GM21360 (cell line): ENCODE measurements around the gene CDH7.

ENCODE experiments used
- ATAC-seq: cut with Tn5 transposase; IDR thresholded peaks from one replicate; pipeline ENCODE4 v1.9.1; 2021; ENCODE audit warnings: mild to moderate bottlenecking, moderate library complexity; ENCODE audit not compliant: unreplicated experiment

Gene CDH7

GRCh38 chr18:65901522-65901921 lies 150.7 kb downstream of the CDH7 start:
- ATAC-seq, result no peak

DNA sequence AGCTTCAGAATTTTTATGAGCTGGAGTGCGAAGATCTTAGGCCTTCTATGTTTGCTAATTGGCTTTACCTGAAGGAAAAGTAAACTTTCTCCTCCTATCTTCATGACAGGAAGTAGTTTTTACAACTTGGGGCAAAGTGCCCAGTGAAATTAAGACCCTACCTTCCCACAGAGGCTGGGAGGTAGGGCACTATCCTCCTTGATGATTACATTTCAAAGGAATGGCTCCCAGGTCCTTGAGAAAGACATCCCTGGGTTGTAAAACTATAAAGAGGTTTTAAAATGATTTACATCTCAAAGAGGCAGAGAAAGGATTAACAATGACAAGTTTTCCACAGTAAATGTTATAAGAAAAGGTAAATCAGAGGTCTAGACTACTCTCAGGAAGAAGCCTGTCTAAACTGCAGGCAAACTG lies 155.8 kb downstream of the CDH7 start:
- no peak for ATAC-seq

DNA sequence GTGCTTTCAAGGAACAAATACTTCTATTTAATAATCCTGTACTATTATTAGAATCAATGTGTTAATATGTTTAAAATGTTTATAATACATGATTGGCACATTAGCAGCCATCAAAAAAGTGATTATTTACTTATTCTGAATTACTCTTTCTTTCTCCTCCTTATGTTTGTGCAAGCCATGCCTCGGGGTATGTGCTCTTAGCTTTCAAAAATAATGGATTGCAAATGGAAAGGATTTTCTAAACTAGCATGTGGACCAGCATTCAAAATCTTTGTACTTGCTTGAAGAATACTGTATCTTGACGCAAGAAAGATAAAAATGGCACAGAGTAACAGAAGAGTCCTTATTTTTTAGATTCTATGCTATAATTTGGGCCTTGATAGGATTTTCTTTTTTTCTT lies 156.5 kb downstream of the CDH7 start:
- ATAC-seq, result no peak

DNA sequence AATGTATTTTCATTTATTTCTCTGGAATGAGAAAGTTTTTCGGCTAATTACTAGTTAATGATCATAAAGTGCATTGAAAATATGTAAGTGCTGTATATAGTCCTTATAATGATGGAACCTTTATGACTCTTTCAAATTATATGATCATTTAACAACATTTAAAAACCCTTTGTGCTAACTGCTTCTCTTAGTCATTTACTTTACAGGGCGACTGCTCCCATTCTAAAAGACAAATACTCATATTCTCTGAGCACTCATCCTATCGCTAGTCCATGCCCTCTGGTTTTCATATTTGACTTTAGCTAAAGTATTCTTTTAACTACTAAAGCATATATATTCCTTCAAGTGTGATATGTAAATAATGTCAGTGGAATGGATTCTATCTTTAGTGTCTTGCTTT lies 168.2 kb downstream of the CDH7 start:
- no peak for ATAC-seq

DNA sequence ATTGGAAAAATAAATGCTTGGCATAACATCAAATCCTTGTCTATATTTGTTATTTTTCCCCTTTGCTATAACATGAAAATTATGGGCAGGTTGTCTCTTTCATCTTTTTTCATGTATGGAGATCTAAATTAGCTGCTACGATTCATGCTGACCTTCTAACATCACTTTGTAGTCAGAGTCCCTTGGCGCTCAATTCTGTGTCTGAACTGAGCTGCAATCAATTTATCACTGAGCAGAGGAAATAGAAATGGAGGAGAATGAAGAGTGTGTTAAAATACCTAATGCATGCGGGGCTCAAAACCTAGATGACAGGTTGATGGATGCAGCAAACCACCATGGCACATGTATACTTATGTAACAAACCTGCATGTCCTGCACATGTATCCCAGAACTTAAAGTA lies 168.9 kb downstream of the CDH7 start:
- no peak for ATAC-seq

DNA sequence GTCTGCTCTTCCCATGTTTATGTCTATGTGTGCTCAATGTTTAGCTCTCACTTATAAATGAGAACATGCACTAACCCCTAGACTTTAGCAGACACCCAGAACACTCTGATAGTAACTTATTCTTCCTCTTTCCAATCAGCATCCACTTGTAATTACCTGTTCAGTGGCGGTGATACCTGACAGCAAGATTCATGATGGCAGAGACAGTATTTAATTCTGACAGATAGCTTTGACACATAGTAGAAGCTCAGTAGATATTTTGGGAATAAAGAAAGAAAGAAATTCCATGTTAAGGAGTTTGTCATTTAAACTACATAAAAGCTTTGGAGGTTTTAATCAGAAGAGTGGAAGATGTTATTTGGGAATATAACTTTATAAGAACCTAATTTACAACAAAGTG lies 171.3 kb downstream of the CDH7 start:
- no peak for ATAC-seq

DNA sequence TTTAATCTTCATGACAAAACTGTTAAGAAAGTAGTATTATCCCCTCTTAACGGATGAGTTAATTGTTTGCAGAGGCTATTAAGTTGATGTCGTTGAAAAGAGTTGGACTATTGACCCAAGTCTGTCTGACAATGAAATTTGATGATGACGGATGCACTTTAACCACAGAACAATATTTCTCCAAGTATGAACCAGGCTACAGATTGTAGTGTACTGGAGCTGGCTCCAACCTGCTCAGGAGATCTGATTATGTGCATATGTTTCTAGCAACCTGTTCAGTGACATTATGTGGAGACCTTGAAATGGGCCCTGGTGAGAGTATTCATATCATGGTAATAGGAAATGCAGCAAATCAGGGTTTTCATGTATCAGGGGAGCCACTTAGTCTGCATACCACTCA lies 174.1 kb downstream of the CDH7 start:
- ATAC-seq, result no peak

DNA sequence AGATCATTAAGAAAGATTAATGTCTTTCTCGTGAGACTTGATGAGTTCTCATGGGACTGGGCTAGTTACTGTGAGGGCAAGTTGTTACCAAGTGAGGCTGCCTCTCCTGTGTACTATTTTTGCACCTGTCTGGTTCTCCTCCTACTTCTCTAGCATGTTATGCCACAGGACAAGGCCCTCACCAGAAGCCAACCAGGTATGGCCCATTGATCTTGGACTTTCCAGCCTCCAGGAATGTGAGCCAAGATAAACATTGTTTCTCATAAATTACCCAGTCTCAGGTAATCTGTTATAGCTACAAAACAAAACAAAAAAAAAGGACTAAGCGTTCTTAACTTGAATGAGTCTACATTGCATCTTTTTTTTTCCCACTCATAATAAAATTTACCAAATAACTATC lies 184.1 kb downstream of the CDH7 start:
- ATAC-seq, result no peak

DNA sequence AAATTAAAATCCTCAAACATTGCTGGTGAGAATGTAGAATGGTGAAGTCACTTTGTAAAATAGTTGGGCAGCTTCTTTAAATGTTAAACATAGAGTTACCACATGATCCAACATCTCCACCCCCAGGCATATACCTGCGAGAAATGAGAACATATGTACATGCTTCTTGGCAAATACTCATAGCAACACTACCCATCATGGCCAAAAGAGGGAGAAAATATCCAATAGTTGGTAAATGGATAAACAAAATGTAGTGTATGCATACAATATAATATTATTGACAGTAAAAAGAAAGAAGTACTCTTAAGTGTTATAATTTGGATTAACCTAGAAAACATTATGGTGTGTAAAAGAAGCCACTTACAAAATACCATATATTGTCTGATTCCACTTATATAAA lies 185.9 kb downstream of the CDH7 start:
- no peak for ATAC-seq

- no peak for ATAC-seq
Observed at GRCh38 chr18:65937180-65937579, 186.4 kb downstream of the CDH7 start.

DNA sequence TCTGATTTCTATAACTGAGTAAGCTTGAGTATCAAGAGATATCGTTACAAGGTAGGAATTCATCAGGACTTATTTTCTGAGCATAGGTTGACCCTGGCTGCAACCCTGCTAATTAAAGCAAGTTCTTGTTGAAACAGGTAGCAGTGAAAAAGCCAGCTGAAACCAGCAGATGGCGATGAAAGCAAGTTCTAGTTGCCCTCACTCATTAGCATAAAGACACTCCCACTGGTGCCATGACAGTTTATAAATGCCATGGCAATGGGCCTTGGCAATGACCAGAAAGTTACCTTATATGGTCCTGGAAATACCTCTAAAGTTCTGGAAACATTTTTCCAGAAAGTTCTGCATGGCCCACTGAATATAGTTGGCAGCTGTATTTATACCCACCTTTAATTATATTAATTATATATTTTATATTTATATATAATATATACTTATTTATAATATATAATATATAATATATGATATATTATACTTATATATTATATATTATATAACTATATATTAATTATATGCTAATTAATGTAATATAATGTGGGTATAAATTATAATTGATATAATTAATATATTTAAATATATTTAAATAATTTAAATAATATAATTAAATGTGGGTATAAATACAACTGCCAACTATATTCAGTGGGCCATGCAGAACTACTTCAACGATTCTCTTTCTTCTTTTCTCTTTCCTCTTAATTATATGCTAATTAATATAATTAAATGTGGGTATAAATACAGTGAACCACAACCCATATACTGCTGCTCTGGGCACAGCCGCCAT lies 188.0 kb downstream of the CDH7 start:
- ATAC-seq, result peak; percentile 70
